ENCODE data around the gene LYPD4.

LYPD4 gene

GRCh38 chr19:41871573-41872383, 27.3 kb upstream of the LYPD4 start:
- TF ChIP-seq CTCF (IDR thresholded peaks at IDR 0.05; ENCODE audit: low read depth, low read length): no peak
- DNase-seq (ENCODE audit: extremely low read depth, low read depth): no peak

GRCh38 chr19:41870401-41870873, 26.0 kb upstream of the LYPD4 start:
- no peak for DNase-seq (ENCODE audit: extremely low read depth, low read depth)
- TF ChIP-seq CTCF (IDR thresholded peaks at IDR 0.05; ENCODE audit: low read depth, low read length): no peak

- TF ChIP-seq CTCF (IDR thresholded peaks at IDR 0.05; ENCODE audit: low read depth, low read length): no peak
- DNase-seq (ENCODE audit: extremely low read depth, low read depth): no peak
These were observed 25.0 kb upstream of the LYPD4 start for GRCh38 chr19:41869374-41869955.

GRCh38 chr19:41868989-41869300, 24.5 kb upstream of the LYPD4 start:
- TF ChIP-seq CTCF (IDR thresholded peaks at IDR 0.05; ENCODE audit: low read depth, low read length): no peak
- no peak for DNase-seq (ENCODE audit: extremely low read depth, low read depth)

- no peak for TF ChIP-seq CTCF (IDR thresholded peaks at IDR 0.05; ENCODE audit: low read depth, low read length)
- no peak for DNase-seq (ENCODE audit: extremely low read depth, low read depth)
These were observed 23.9 kb upstream of the LYPD4 start for GRCh38 chr19:41868120-41868988.

- no peak for DNase-seq (ENCODE audit: extremely low read depth, low read depth)
These were observed 21.8 kb upstream of the LYPD4 start for GRCh38 chr19:41866284-41866683.

More at GRCh38 chr19:41866284-41866683, 21.8 kb upstream of the LYPD4 start:
- TF ChIP-seq CTCF (IDR thresholded peaks at IDR 0.05; ENCODE audit: low read depth, low read length): no peak
